Stimulated activated CD8-positive, alpha-beta memory T cell treated with anti-CD3 and anti-CD28 coated beads, Interleukin-15, amount 100 ng/mL, for 48 hours (primary cell): ENCODE data around the gene ST6GALNAC3.

Experiments used
- DNase-seq, 2 donors: peaks; one replicate each; pipeline ENCODE4 v3.0.0-alpha.2; 2020; ENCODE audit warnings: low read depth in 2 of 2

The ST6GALNAC3 gene

GRCh38 chr1:76583235-76583868 lies 508.8 kb downstream of the ST6GALNAC3 start:
- DNase-seq: no peak

- no peak for DNase-seq
Observed at GRCh38 chr1:76583875-76584477, 509.4 kb downstream of the ST6GALNAC3 start.

GRCh38 chr1:76585980-76586674 lies 511.6 kb downstream of the ST6GALNAC3 start:
- no peak for DNase-seq

- no peak for DNase-seq
Observed at GRCh38 chr1:76587212-76587611, 512.7 kb downstream of the ST6GALNAC3 start.

- no peak for DNase-seq
Observed at GRCh38 chr1:76591461-76591860, 516.9 kb downstream of the ST6GALNAC3 start.

GRCh38 chr1:76591963-76592362 lies 517.4 kb downstream of the ST6GALNAC3 start:
- DNase-seq: no peak

- DNase-seq: no peak
Observed at GRCh38 chr1:76593141-76593540, 518.6 kb downstream of the ST6GALNAC3 start.

- no peak for DNase-seq
Observed at GRCh38 chr1:76593618-76594017, 519.1 kb downstream of the ST6GALNAC3 start.

- DNase-seq: no peak
Observed at GRCh38 chr1:76595024-76595423, 520.5 kb downstream of the ST6GALNAC3 start.

GRCh38 chr1:76601465-76601864 lies 526.9 kb downstream of the ST6GALNAC3 start:
- no peak for DNase-seq

GRCh38 chr1:76607717-76608116 lies 533.2 kb downstream of the ST6GALNAC3 start:
- no peak for DNase-seq

GRCh38 chr1:76611770-76612445 lies 537.4 kb downstream of the ST6GALNAC3 start:
- no peak for DNase-seq

GRCh38 chr1:76613886-76614285 lies 539.3 kb downstream of the ST6GALNAC3 start:
- no peak for DNase-seq

GRCh38 chr1:76615253-76616035 lies 540.9 kb downstream of the ST6GALNAC3 start:
- no peak for DNase-seq

- DNase-seq: no peak
Observed at GRCh38 chr1:76620371-76620770, 545.8 kb downstream of the ST6GALNAC3 start.

- DNase-seq: no peak
Observed at GRCh38 chr1:76622774-76623528, 548.4 kb downstream of the ST6GALNAC3 start.

- DNase-seq: no peak
Observed at GRCh38 chr1:76625886-76626678, 551.5 kb downstream of the ST6GALNAC3 start.

- no peak for DNase-seq
Observed at GRCh38 chr1:76627498-76627897, 553.0 kb downstream of the ST6GALNAC3 start.

GRCh38 chr1:76627901-76628300 lies 553.4 kb downstream of the ST6GALNAC3 start:
- DNase-seq: no peak

- no peak for DNase-seq
Observed at GRCh38 chr1:76632136-76632535, 557.6 kb downstream of the ST6GALNAC3 start.
